ENCODE data around the gene ISL2.
A peak's percentile ranks its signal among the peaks of the same experiment; 100 is the strongest.

Gene ISL2

DNA sequence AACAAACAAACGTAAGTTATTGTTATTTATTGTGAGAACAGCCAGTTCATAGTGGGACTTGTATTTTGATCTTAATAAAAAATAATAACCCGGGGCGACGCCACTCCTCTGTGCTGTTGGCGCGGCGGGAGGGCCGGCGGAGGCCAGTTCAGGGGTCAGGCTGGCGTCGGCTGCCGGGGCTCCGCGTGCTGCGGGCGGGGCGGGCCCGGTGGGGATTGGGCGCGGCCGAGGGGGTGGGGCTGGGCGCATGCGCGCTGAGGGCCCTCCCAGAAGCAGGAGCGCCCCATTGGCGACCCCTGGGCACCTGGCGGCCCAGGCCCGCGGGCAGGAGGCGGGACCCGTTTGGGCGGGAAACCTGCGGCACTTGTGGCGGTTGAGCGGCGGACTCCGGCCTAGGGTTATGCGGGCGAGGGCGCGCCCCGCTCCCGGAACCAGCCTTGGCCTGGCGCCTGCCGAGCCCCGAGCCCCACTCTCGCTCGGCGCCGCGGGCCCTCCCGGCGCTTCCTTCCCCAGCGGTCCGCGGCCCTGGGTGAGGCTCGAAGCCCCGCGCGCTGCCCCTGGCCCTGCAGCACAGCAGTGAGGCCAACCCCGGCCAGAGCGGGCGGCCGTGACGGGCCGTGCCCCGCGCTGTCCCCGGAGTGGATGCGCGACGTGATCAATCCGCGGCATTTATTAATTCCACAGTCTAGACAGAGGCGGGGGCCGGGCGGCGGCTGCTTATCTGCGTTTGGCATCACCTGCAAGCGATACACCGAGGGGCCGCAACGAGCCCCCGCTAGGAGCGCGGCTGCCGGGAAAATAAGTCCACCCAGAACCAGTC is 6.0 kb downstream of the ISL2 start:
- Histone ChIP-seq H3K4me2 (ENCODE audit: low read length, poor library complexity, severe bottlenecking) (peak overlapping the region; percentile 58), H3K18ac (ENCODE audit: low read depth in 1 of 2, low read length in 2 of 2) (peak overlapping the region in 1 of 2 experiments; percentile 56), H3K4me1 (ENCODE audit: control insufficient read depth, insufficient read depth, low read depth, low read length) (peaks cover 54% of the 10 kb centered on the region), H3K79me1 (replicated peaks; ENCODE audit: low read length, poor library complexity, severe bottlenecking) (peaks cover 1% of the 10 kb centered on the region), H2BK15ac (ENCODE audit: low read depth, poor library complexity, severe bottlenecking) (peak overlapping the region; percentile 4), H3K27ac (ENCODE audit: low read length, poor library complexity, severe bottlenecking) (no peak overlapping the region), H2BK120ac (ENCODE audit: low read depth, low read length) (no peak overlapping the region), H4K8ac (ENCODE audit: low read length) (no peak overlapping the region), H3K14ac (ENCODE audit: low read length in 2 of 2) (peak overlapping the region in 1 of 2 experiments; percentile 37), H3K36me3 (ENCODE audit: control insufficient read depth in 1 of 2, insufficient read depth in 2 of 2, low read depth in 1 of 2, low read length in 2 of 2) (no peaks in the 10 kb centered on the region), H2AK5ac (ENCODE audit: low read length, severe bottlenecking) (no peak overlapping the region), H2BK12ac (ENCODE audit: low read length in 2 of 2) (no peak overlapping the region), H4K91ac (ENCODE audit: low read length) (no peak overlapping the region), H3K23ac (ENCODE audit: low read length in 2 of 2) (peak overlapping the region; percentile 29 to 68), H3K9me3 (ENCODE audit: control insufficient read depth, low read length) (no peaks in the 10 kb centered on the region), H3K4me3 (ENCODE audit: insufficient read depth in 1 of 2, low read depth in 1 of 2, low read length in 2 of 2) (no peak overlapping the region), H2AFZ (ENCODE audit: low read depth, low read length) (no peak overlapping the region), H3K4ac (ENCODE audit: low read depth in 1 of 2, low read length in 2 of 2) (no peak overlapping the region), H2BK5ac (ENCODE audit: low read depth, low read length, poor library complexity, severe bottlenecking) (no peak overlapping the region), H3K9ac (ENCODE audit: low read length) (no peak overlapping the region), H3K27me3 (ENCODE audit: control insufficient read depth in 1 of 2, insufficient read depth in 1 of 2, low read length in 2 of 2) (peaks cover 87 to 99% of the 10 kb centered on the region in 2 experiments)
- 3% methylated on average over 67 of the region's 87 CpGs for WGBS
- DNase-seq, result no peak

DNA sequence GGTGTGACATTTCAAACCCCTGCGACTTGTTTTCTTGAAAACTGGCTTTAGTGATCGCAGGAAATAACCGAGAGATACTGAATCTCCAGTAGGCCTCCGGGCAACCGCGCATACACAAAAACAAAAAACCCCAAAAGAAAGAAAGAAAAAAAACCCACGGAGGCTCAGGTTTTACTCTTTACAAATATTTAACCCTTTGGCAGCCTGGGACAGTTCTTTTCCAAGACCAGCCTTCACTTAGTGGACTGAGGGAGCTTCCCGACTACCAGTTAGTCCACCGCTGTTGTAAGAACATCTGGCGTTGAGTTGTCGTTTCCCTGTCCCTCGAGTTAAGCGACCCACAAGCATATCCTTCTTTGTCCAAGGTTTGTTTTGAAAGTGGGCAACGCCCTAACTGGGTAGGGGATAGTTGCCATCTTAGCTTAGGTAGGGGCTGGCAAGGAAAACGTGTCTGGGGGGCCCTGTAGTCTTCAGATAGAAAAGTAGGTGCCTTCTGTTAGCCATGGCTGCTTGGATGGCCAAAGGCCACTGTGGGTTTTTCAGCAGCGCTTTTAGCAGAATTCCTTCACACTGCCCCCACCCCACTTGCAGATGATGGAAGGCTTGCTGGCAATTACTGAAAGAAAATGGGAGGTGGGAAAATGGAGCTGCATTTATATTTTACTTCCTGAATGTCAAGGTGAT is 6.9 kb downstream of the ISL2 start:
- Histone ChIP-seq H3K23ac (ENCODE audit: low read length in 2 of 2) (no peak overlapping the region), H3K79me1 (replicated peaks; ENCODE audit: low read length, poor library complexity, severe bottlenecking) (peaks cover 1% of the 10 kb centered on the region), H3K9me3 (ENCODE audit: control insufficient read depth, low read length) (no peaks in the 10 kb centered on the region), H3K27ac (ENCODE audit: low read length, poor library complexity, severe bottlenecking) (no peak overlapping the region), H3K14ac (ENCODE audit: low read length in 2 of 2) (no peak overlapping the region), H3K18ac (ENCODE audit: low read depth in 1 of 2, low read length in 2 of 2) (no peak overlapping the region), H3K4me1 (ENCODE audit: control insufficient read depth, insufficient read depth, low read depth, low read length) (peaks cover 45% of the 10 kb centered on the region), H3K4ac (ENCODE audit: low read depth in 1 of 2, low read length in 2 of 2) (no peak overlapping the region), H3K27me3 (ENCODE audit: control insufficient read depth in 1 of 2, insufficient read depth in 1 of 2, low read length in 2 of 2) (peaks cover 83 to 93% of the 10 kb centered on the region in 2 experiments), H3K4me2 (ENCODE audit: low read length, poor library complexity, severe bottlenecking) (no peak overlapping the region), H3K9ac (ENCODE audit: low read length) (no peak overlapping the region), H2AK5ac (ENCODE audit: low read length, severe bottlenecking) (no peak overlapping the region), H2BK120ac (ENCODE audit: low read depth, low read length) (no peak overlapping the region), H4K8ac (ENCODE audit: low read length) (no peak overlapping the region), H4K91ac (ENCODE audit: low read length) (no peak overlapping the region), H2BK5ac (ENCODE audit: low read depth, low read length, poor library complexity, severe bottlenecking) (no peak overlapping the region), H3K36me3 (ENCODE audit: control insufficient read depth in 1 of 2, insufficient read depth in 2 of 2, low read depth in 1 of 2, low read length in 2 of 2) (no peaks in the 10 kb centered on the region), H2BK12ac (ENCODE audit: low read length in 2 of 2) (no peak overlapping the region), H2AFZ (ENCODE audit: low read depth, low read length) (no peak overlapping the region), H2BK15ac (ENCODE audit: low read depth, poor library complexity, severe bottlenecking) (no peak overlapping the region), H3K4me3 (ENCODE audit: insufficient read depth in 1 of 2, low read depth in 1 of 2, low read length in 2 of 2) (no peak overlapping the region)
- WGBS, result 10% methylated on average over 15 of the region's 16 CpGs
- DNase-seq, result no peak

DNA sequence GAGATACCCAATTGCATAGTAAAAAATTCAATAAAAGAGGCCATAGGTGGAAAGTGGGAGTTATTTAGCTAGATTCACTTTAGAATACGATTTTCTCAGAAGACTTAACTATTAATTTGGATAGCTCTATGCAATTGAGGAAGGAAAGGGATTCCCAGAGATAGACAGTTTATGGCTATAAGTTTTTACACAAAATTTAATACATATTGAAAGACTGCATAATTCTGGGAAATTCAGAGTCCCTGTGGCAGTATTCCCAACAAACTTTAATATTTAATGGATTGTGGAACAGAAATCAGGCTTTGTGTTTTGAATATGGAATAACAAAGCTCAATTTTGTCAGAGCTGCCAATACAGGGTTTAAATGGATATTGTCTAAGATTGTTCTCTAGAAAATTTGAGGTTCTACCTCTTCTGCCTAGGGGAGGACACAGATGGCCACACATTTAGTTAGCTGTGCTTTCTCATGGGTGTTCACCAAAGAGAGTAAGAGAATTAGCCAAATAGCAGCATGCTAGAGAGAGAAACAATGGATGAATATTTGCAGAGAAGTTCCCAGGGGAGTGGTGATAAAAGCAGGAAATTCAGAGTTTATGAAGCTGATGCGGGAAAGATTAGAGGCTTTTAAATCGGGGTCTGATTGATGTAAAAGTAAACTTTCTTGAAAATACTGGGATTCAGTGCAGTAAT is 8.5 kb downstream of the ISL2 start:
- no peak overlapping the region for H3K4ac ChIP-seq (ENCODE audit: low read depth in 1 of 2, low read length in 2 of 2)
- peaks cover 67 to 78% of the 10 kb centered on the region in 2 experiments for H3K27me3 ChIP-seq (ENCODE audit: control insufficient read depth in 1 of 2, insufficient read depth in 1 of 2, low read length in 2 of 2)

DNA sequence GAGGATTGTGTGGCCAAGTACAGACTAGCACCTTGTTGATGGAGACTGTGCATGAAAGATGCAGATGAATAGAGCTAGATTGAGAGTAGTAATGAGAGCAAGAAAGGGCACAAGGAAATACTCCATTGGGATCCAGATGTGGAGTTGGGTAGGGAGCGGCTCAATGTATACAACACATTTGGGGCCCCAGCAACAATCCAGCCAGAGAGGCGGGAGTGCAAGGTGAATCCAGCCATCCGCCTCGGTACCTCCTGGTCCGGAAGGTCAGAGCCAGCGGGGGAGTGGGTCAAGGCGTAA is 9.0 kb downstream of the ISL2 start:
- H2AFZ ChIP-seq (ENCODE audit: low read depth, low read length), result no peak overlapping the region
- H3K79me1 ChIP-seq (replicated peaks; ENCODE audit: low read length, poor library complexity, severe bottlenecking), result peaks cover 1% of the 10 kb centered on the region
- H4K91ac ChIP-seq (ENCODE audit: low read length), result no peak overlapping the region
- H3K18ac ChIP-seq (ENCODE audit: low read depth in 1 of 2, low read length in 2 of 2), result no peak overlapping the region
- H3K4me2 ChIP-seq (ENCODE audit: low read length, poor library complexity, severe bottlenecking), result no peak overlapping the region
- no peak overlapping the region for H3K27ac ChIP-seq (ENCODE audit: low read length, poor library complexity, severe bottlenecking)
- H3K4ac ChIP-seq (ENCODE audit: low read depth in 1 of 2, low read length in 2 of 2), result no peak overlapping the region
- peak overlapping the region in 1 of 2 experiments; percentile 32 for H3K23ac ChIP-seq (ENCODE audit: low read length in 2 of 2)
- 4% methylated on average over 7 of the region's 7 CpGs for WGBS
- no peak overlapping the region for H2BK15ac ChIP-seq (ENCODE audit: low read depth, poor library complexity, severe bottlenecking)
- H2BK12ac ChIP-seq (ENCODE audit: low read length in 2 of 2), result no peak overlapping the region
- H3K36me3 ChIP-seq (ENCODE audit: control insufficient read depth in 1 of 2, insufficient read depth in 2 of 2, low read depth in 1 of 2, low read length in 2 of 2), result no peaks in the 10 kb centered on the region
- no peaks in the 10 kb centered on the region for H3K9me3 ChIP-seq (ENCODE audit: control insufficient read depth, low read length)
- no peak overlapping the region for H2BK5ac ChIP-seq (ENCODE audit: low read depth, low read length, poor library complexity, severe bottlenecking)
- no peak for DNase-seq
- no peak overlapping the region for H3K9ac ChIP-seq (ENCODE audit: low read length)
- H3K4me3 ChIP-seq (ENCODE audit: insufficient read depth in 1 of 2, low read depth in 1 of 2, low read length in 2 of 2), result no peak overlapping the region
- no peak overlapping the region for H2AK5ac ChIP-seq (ENCODE audit: low read length, severe bottlenecking)
- H3K27me3 ChIP-seq (ENCODE audit: control insufficient read depth in 1 of 2, insufficient read depth in 1 of 2, low read length in 2 of 2), result peaks cover 62 to 73% of the 10 kb centered on the region in 2 experiments
- peaks cover 36% of the 10 kb centered on the region for H3K4me1 ChIP-seq (ENCODE audit: control insufficient read depth, insufficient read depth, low read depth, low read length)
- H2BK120ac ChIP-seq (ENCODE audit: low read depth, low read length), result no peak overlapping the region
- H4K8ac ChIP-seq (ENCODE audit: low read length), result no peak overlapping the region
- no peak overlapping the region for H3K14ac ChIP-seq (ENCODE audit: low read length in 2 of 2)

More for the DNA sequence above, 8.5 kb downstream of the ISL2 start:
- DNase-seq, result no peak
- H2AFZ ChIP-seq (ENCODE audit: low read depth, low read length), result no peak overlapping the region
- no peaks in the 10 kb centered on the region for H3K9me3 ChIP-seq (ENCODE audit: control insufficient read depth, low read length)
- H3K36me3 ChIP-seq (ENCODE audit: control insufficient read depth in 1 of 2, insufficient read depth in 2 of 2, low read depth in 1 of 2, low read length in 2 of 2), result no peaks in the 10 kb centered on the region
- no peak overlapping the region for H3K4me3 ChIP-seq (ENCODE audit: insufficient read depth in 1 of 2, low read depth in 1 of 2, low read length in 2 of 2)
- H2AK5ac ChIP-seq (ENCODE audit: low read length, severe bottlenecking), result no peak overlapping the region
- no peak overlapping the region for H2BK15ac ChIP-seq (ENCODE audit: low read depth, poor library complexity, severe bottlenecking)
- H3K18ac ChIP-seq (ENCODE audit: low read depth in 1 of 2, low read length in 2 of 2), result no peak overlapping the region
- H2BK12ac ChIP-seq (ENCODE audit: low read length in 2 of 2), result no peak overlapping the region
- no peak overlapping the region for H3K9ac ChIP-seq (ENCODE audit: low read length)
- 22% methylated on average over 2 of the region's 3 CpGs for WGBS
- H3K23ac ChIP-seq (ENCODE audit: low read length in 2 of 2), result no peak overlapping the region
- no peak overlapping the region for H3K4me2 ChIP-seq (ENCODE audit: low read length, poor library complexity, severe bottlenecking)
- no peak overlapping the region for H2BK5ac ChIP-seq (ENCODE audit: low read depth, low read length, poor library complexity, severe bottlenecking)
- no peak overlapping the region for H3K27ac ChIP-seq (ENCODE audit: low read length, poor library complexity, severe bottlenecking)
- H3K14ac ChIP-seq (ENCODE audit: low read length in 2 of 2), result no peak overlapping the region
- H2BK120ac ChIP-seq (ENCODE audit: low read depth, low read length), result no peak overlapping the region
- H4K8ac ChIP-seq (ENCODE audit: low read length), result no peak overlapping the region
- peaks cover 41% of the 10 kb centered on the region for H3K4me1 ChIP-seq (ENCODE audit: control insufficient read depth, insufficient read depth, low read depth, low read length)
- peaks cover 1% of the 10 kb centered on the region for H3K79me1 ChIP-seq (replicated peaks; ENCODE audit: low read length, poor library complexity, severe bottlenecking)
- no peak overlapping the region for H4K91ac ChIP-seq (ENCODE audit: low read length)
